ENCODE measurements around the gene NLRP6.

The NLRP6 gene

DNA sequence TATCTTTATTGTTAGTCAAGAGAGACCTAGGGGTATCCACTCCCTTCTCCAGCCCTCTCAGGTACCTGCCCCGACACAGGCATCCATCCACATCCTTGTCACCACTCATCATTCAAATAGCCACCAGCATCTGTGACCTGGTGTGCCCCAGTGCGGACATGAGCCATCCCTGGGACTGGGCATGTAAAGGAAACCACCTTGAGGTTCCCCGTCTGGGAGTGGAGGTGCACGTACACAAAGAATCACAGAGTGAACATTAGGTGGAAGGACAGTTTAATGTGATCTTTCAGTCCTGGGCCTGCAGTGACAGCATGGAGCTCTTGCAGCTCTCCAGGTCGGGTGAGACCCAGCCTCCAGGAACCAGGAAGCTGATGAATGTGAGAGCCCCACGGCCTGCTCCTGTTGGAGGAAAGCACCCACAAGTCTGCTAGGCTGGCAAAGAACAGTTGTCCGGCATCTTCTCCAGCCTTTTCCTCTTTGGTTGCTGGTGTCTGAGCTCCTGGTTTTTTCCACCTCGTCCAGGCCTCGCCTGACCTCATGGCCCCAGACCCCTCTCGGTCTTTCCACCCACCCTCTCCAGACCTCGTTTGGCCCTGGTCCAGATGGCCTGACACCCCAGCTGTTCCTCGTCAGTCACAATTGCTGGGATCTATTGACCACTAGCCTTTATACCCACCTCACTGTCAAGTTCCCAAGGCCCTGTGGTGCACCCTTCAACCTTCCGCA, 24.9 kb upstream of the NLRP6 start:
- H3K36me3 ChIP-seq (replicated peaks; ENCODE audit: low read depth, low read length) = peaks cover 37% of the 10 kb centered on the region
- H3K27ac ChIP-seq (ENCODE audit: low read length) = no peak overlapping the region
- H4K20me1 ChIP-seq (ENCODE audit: insufficient read depth, low read length) = no peaks in the 10 kb centered on the region
- no peaks in the 10 kb centered on the region for H3K27me3 ChIP-seq (ENCODE audit: low read depth, low read length)
- no peak overlapping the region for H2AFZ ChIP-seq (ENCODE audit: low read depth, low read length)
- H3K4me2 ChIP-seq (ENCODE audit: low read length) = no peak overlapping the region
- H3K4me1 ChIP-seq (ENCODE audit: low read length) = peaks cover 17% of the 10 kb centered on the region
- H3K9ac ChIP-seq (ENCODE audit: low read length) = no peak overlapping the region
- TF ChIP-seq, protein P1, sequence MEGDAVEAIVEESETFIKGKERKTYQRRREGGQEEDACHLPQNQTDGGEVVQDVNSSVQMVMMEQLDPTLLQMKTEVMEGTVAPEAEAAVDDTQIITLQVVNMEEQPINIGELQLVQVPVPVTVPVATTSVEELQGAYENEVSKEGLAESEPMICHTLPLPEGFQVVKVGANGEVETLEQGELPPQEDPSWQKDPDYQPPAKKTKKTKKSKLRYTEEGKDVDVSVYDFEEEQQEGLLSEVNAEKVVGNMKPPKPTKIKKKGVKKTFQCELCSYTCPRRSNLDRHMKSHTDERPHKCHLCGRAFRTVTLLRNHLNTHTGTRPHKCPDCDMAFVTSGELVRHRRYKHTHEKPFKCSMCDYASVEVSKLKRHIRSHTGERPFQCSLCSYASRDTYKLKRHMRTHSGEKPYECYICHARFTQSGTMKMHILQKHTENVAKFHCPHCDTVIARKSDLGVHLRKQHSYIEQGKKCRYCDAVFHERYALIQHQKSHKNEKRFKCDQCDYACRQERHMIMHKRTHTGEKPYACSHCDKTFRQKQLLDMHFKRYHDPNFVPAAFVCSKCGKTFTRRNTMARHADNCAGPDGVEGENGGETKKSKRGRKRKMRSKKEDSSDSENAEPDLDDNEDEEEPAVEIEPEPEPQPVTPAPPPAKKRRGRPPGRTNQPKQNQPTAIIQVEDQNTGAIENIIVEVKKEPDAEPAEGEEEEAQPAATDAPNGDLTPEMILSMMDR (IDR thresholded peaks at IDR 0.05; ENCODE audit: low read depth, low read length) = no peak
- no peak for TF ChIP-seq EZH2phosphoT487 (IDR thresholded peaks at IDR 0.05; ENCODE audit: low read depth)
- H3K9me3 ChIP-seq (ENCODE audit: insufficient read depth, low read length) = no peaks in the 10 kb centered on the region
- no peaks in the 10 kb centered on the region for H3K79me2 ChIP-seq (ENCODE audit: low read length)
- H3K4me3 ChIP-seq (ENCODE audit: low read length) = no peak overlapping the region

- Histone ChIP-seq H3K9ac (ENCODE audit: low read length) (no peak overlapping the region), H3K79me2 (ENCODE audit: low read length) (no peaks in the 10 kb centered on the region), H3K4me3 (ENCODE audit: low read length) (no peak overlapping the region), H4K20me1 (ENCODE audit: insufficient read depth, low read length) (no peaks in the 10 kb centered on the region), H3K27ac (ENCODE audit: low read length) (no peak overlapping the region), H2AFZ (ENCODE audit: low read depth, low read length) (no peak overlapping the region), H3K36me3 (replicated peaks; ENCODE audit: low read depth, low read length) (peaks cover 32% of the 10 kb centered on the region), H3K4me2 (ENCODE audit: low read length) (no peak overlapping the region), H3K4me1 (ENCODE audit: low read length) (peaks cover 17% of the 10 kb centered on the region), H3K9me3 (ENCODE audit: insufficient read depth, low read length) (no peaks in the 10 kb centered on the region), H3K27me3 (ENCODE audit: low read depth, low read length) (no peaks in the 10 kb centered on the region)
- TF ChIP-seq, protein P1 (IDR thresholded peaks at IDR 0.05; ENCODE audit: low read depth, low read length) = no peak
- TF ChIP-seq EZH2phosphoT487 (IDR thresholded peaks at IDR 0.05; ENCODE audit: low read depth) = no peak
These were observed 24.3 kb upstream of the NLRP6 start for GRCh38 chr11:253886-254270.

GRCh38 chr11:255176-255575, 23.0 kb upstream of the NLRP6 start:
- H3K9ac ChIP-seq (ENCODE audit: low read length) = no peak overlapping the region
- no peaks in the 10 kb centered on the region for H3K79me2 ChIP-seq (ENCODE audit: low read length)
- no peaks in the 10 kb centered on the region for H3K27me3 ChIP-seq (ENCODE audit: low read depth, low read length)
- H2AFZ ChIP-seq (ENCODE audit: low read depth, low read length) = no peak overlapping the region
- no peaks in the 10 kb centered on the region for H4K20me1 ChIP-seq (ENCODE audit: insufficient read depth, low read length)
- peaks cover 17% of the 10 kb centered on the region for H3K4me1 ChIP-seq (ENCODE audit: low read length)
- no peak overlapping the region for H3K4me3 ChIP-seq (ENCODE audit: low read length)
- H3K4me2 ChIP-seq (ENCODE audit: low read length) = no peak overlapping the region
- H3K36me3 ChIP-seq (replicated peaks; ENCODE audit: low read depth, low read length) = peaks cover 28% of the 10 kb centered on the region
- TF ChIP-seq EZH2phosphoT487 (IDR thresholded peaks at IDR 0.05; ENCODE audit: low read depth) = no peak
- TF ChIP-seq, protein P1 (IDR thresholded peaks at IDR 0.05; ENCODE audit: low read depth, low read length) = no peak
- H3K9me3 ChIP-seq (ENCODE audit: insufficient read depth, low read length) = no peaks in the 10 kb centered on the region
- H3K27ac ChIP-seq (ENCODE audit: low read length) = no peak overlapping the region

- H3K9ac ChIP-seq (ENCODE audit: low read length) = no peak overlapping the region
- H3K27me3 ChIP-seq (ENCODE audit: low read depth, low read length) = no peaks in the 10 kb centered on the region
- peaks cover 17% of the 10 kb centered on the region for H3K4me1 ChIP-seq (ENCODE audit: low read length)
- no peak overlapping the region for H3K4me3 ChIP-seq (ENCODE audit: low read length)
- no peak overlapping the region for H3K4me2 ChIP-seq (ENCODE audit: low read length)
- H3K9me3 ChIP-seq (ENCODE audit: insufficient read depth, low read length) = no peaks in the 10 kb centered on the region
- no peaks in the 10 kb centered on the region for H3K79me2 ChIP-seq (ENCODE audit: low read length)
- no peak overlapping the region for H2AFZ ChIP-seq (ENCODE audit: low read depth, low read length)
- no peak overlapping the region for H3K27ac ChIP-seq (ENCODE audit: low read length)
- H3K36me3 ChIP-seq (replicated peaks; ENCODE audit: low read depth, low read length) = peaks cover 28% of the 10 kb centered on the region
- TF ChIP-seq EZH2phosphoT487 (IDR thresholded peaks at IDR 0.05; ENCODE audit: low read depth) = no peak
- TF ChIP-seq, protein P1 (IDR thresholded peaks at IDR 0.05; ENCODE audit: low read depth, low read length) = no peak
- H4K20me1 ChIP-seq (ENCODE audit: insufficient read depth, low read length) = no peaks in the 10 kb centered on the region
These were observed 22.4 kb upstream of the NLRP6 start for GRCh38 chr11:255816-256215.

All from OCI-LY3 (cell line).